Measurements from ENCODE around the gene C1QTNF3. TPM values are rescaled to one million over a fixed set of nuclear protein-coding genes. Genes with fewer than 3 reads are reported as not detected.

C1QTNF3 gene
- total and polyA plus RNA-seq, 2 donors (not counting 3 experiments of a cell fraction or from before 2014, with no cell fraction given) = 1.6 TPM

DNA sequence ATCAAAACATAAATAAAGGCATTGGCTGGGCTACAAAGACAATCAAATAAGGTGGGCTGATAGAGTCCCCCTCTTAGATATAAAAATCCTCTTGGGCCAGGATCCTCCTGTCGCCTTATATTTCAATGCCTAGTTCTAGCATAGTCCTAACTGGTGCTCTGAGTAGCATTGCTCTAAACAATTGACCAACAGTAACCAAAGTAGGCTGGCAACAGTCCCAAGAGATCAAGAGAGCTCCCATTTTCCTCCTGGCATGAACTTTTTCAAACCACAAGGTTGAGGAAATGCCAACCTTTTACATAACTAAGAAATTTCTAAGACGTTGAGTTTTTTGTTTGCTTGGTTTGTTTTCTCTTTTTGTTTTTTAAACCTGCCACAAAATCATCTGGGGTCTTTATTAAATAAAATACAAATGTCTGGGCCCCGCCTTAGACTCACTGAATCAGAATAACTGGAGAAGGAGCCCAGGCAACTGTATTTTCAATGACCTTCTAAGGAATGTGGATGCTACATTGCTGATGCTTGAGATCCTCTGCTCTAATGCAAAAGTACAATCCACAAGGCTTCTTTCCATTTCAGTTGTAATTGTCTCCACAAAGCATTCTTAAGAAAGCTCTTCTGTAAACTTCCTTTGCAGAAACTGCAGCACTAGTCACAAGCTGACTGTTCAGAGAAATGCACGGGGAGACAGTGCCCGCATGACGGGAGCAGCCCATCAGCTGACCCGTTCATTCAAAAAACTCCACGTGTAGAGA lies 61.4 kb downstream of the C1QTNF3 start:
- no peak overlapping the region for H2AFZ ChIP-seq (ENCODE audit: low read depth, low read length)
- no peaks in the 10 kb centered on the region for H3K9me1 ChIP-seq (replicated peaks; ENCODE audit: control insufficient read depth, extremely low read depth, insufficient read depth, low read length)
- no peak overlapping the region for H3K4me3 ChIP-seq (replicated peaks in 1 of 3; ENCODE audit: insufficient read depth in 1 of 3, low read depth in 1 of 3, low read length in 3 of 3)
- no peaks in the 10 kb centered on the region for H3K27me3 ChIP-seq (ENCODE audit: control insufficient read depth in 2 of 2, insufficient read depth in 2 of 2, low read length in 2 of 2)
- no peak for TF ChIP-seq CTCF (IDR thresholded peaks at IDR 0.05; ENCODE audit: extremely low read depth in 1 of 2, insufficient read depth in 1 of 2, low read depth in 1 of 2, low read length in 2 of 2)
- no peak for TF ChIP-seq MAX (IDR thresholded peaks at IDR 0.05; ENCODE audit: insufficient read depth, insufficient read length)
- TF ChIP-seq MYC (IDR thresholded peaks at IDR 0.05; ENCODE audit: low read depth, low read length) = no peak
- TF ChIP-seq GATA2 (IDR thresholded peaks at IDR 0.05; ENCODE audit: insufficient read depth, insufficient read length, low read depth, low read length) = no peak
- no peak for TF ChIP-seq FOS (IDR thresholded peaks at IDR 0.05; ENCODE audit: borderline replicate concordance, insufficient read depth, low read length)
- no peak for TF ChIP-seq POLR2A (IDR thresholded peaks at IDR 0.05; ENCODE audit: low read depth, low read length)
- TF ChIP-seq EZH2 (IDR thresholded peaks at IDR 0.05; ENCODE audit: borderline replicate concordance, low read depth, low read length, severe bottlenecking) = no peak
- TF ChIP-seq POLR2AphosphoS5 (IDR thresholded peaks at IDR 0.05; ENCODE audit: insufficient read depth, low read depth, low read length) = no peak
- TF ChIP-seq JUN (IDR thresholded peaks at IDR 0.05; ENCODE audit: borderline replicate concordance, insufficient read depth, insufficient read length, low read depth) = no peak
- no peak overlapping the region for H3K27ac ChIP-seq (ENCODE audit: insufficient read depth, low read depth, low read length)
- H3K9ac ChIP-seq (replicated peaks; ENCODE audit: extremely low read depth, insufficient read depth, low read length) = no peak overlapping the region
- CTCF ChIA-PET = interaction anchor here (0.7 to 5.5 kb wide), 2 partner anchors 11 to 546 kb away, joined by 3 to 23 read pairs; no protein-coding TSS in a partner anchor
- intact Hi-C loops (cut with micrococcal nuclease) = no loop called here
- no peak overlapping the region for H3K4me2 ChIP-seq (ENCODE audit: insufficient read depth, low read length)
- no peaks in the 10 kb centered on the region for H3K36me3 ChIP-seq (ENCODE audit: control insufficient read depth in 2 of 2, extremely low read depth in 1 of 2, insufficient read depth in 2 of 2, low read length in 2 of 2)
- BruUV-seq (replicated peaks) = no TSS peak
- H4K20me1 ChIP-seq (replicated peaks; ENCODE audit: control insufficient read depth, extremely low read depth, insufficient read depth, low read length) = no peaks in the 10 kb centered on the region
- H3K9me3 ChIP-seq (replicated peaks; ENCODE audit: control insufficient read depth, insufficient read depth, low read length) = no peaks in the 10 kb centered on the region
- no peak for DNase-seq (ENCODE audit: low read depth, low spot score)
- dilution Hi-C loops (cut with MboI; ENCODE audit: extremely low pct_ligation_motif_present, low sequenced_read_pairs) = no loop called here
- no peak for FAIRE-seq
- POLR2A ChIA-PET = interaction anchor here (0.6 kb wide), 1 partner anchor 1918 kb away, joined by 3 read pairs; no protein-coding TSS in a partner anchor
- no peaks in the 10 kb centered on the region for H3K79me2 ChIP-seq (ENCODE audit: control insufficient read depth, insufficient read depth, low read length)
- H3K4me1 ChIP-seq (ENCODE audit: control insufficient read depth, extremely low read depth, insufficient read depth, low read length) = no peaks in the 10 kb centered on the region
